ENCODE results near the gene ANKRD6. TPM values are rescaled to one million over a fixed set of nuclear protein-coding genes. Genes with fewer than 3 reads are reported as not detected.

ANKRD6 gene
- total and polyA plus RNA-seq, 11 donors, result 3.5 to 14.1 (median 10.2) TPM

GRCh38 chr6:89412071-89413005 lies 20.6 kb upstream of the ANKRD6 start, which contains the start of gene RRAGD:
Gene RRAGD, minus strand, starts transcription at chr6:89412273. Its CDS starts 280 bp downstream, at chr6:89411993.
- DNase-seq (peak; percentile 75 to 84 (median 82)), ATAC-seq (peak; percentile 72 to 94 (median 88))
- Histone ChIP-seq H3K27me3 (no peaks in the 10 kb centered on the region), H3K4me1 (peaks cover 0 to 45% (median 16%) of the 10 kb centered on the region in 12 donors), H3K9me3 (no peaks in the 10 kb centered on the region), H3K27ac (peak within 1 kb of the TSS; percentile 79 to 94 (median 91)), H3K4me3 (peak within 1 kb of the TSS; percentile 69 to 96 (median 84)), H3K36me3 (no peaks in the 10 kb centered on the region)
- intact Hi-C loops (cut with DNase I), result loop anchor here in 5 of 10 donors (2.0 to 5.0 kb wide), 4 partner anchors 35 to 330 kb away; partner anchors contain the start of gene PNRC1 (in 1 of the 5)
- TF ChIP-seq POLR2A (IDR thresholded peaks at IDR 0.05) (peak in 1 of 2 donors; percentile 42), CTCF (IDR thresholded peaks at IDR 0.05) (peak in 1 of 12 donors; percentile 11)
- WGBS, 4 donors, result 0 to 1% (median 1%) methylated on average over 19 to 85 of the region's 85 CpGs

- Histone ChIP-seq H3K4me1 (peaks cover 0 to 41% (median 14%) of the 10 kb centered on the region in 12 donors), H3K36me3 (no peaks in the 10 kb centered on the region), H3K9me3 (no peaks in the 10 kb centered on the region), H3K4me3 (peak overlapping the region in 11 of 12 donors; percentile 69 to 96 (median 85)), H3K27me3 (no peaks in the 10 kb centered on the region), H3K27ac (peak overlapping the region in 11 of 12 donors; percentile 83 to 94 (median 91))
- TF ChIP-seq POLR2A (IDR thresholded peaks at IDR 0.05), result no peak
- no peak for TF ChIP-seq CTCF (IDR thresholded peaks at IDR 0.05)
- DNase-seq (no peak), ATAC-seq (no peak)
- 18 to 26% (median 23%) methylated on average over 9 of the region's 9 CpGs for WGBS, 4 donors
- intact Hi-C loops (cut with DNase I), result loop anchor here in 5 of 10 donors (2.0 to 5.0 kb wide), 4 partner anchors 36 to 331 kb away; partner anchors contain the start of gene PNRC1 (in 1 of the 5)
These were observed 19.9 kb upstream of the ANKRD6 start for GRCh38 chr6:89413006-89413400.

GRCh38 chr6:89414215-89414614 lies 18.7 kb upstream of the ANKRD6 start:
- Histone ChIP-seq H3K9me3 (no peaks in the 10 kb centered on the region), H3K27ac (no peak overlapping the region), H3K4me1 (peaks cover 0 to 30% (median 9%) of the 10 kb centered on the region in 12 donors), H3K27me3 (no peaks in the 10 kb centered on the region), H3K4me3 (no peak overlapping the region), H3K36me3 (no peaks in the 10 kb centered on the region)
- TF ChIP-seq POLR2A (IDR thresholded peaks at IDR 0.05) (no peak), CTCF (IDR thresholded peaks at IDR 0.05) (no peak)
- no peak for DNase-seq
- intact Hi-C loops (cut with DNase I), result loop anchor here in 5 of 10 donors (5.0 kb wide), 3 partner anchors 37 to 332 kb away; partner anchors contain the start of gene PNRC1 (in 1 of the 5)
- no peak for ATAC-seq
- WGBS, 4 donors, result 6 to 43% (median 19%) methylated on average over 2 of the region's 2 CpGs

- H3K9me3 ChIP-seq, result no peaks in the 10 kb centered on the region
- no peaks in the 10 kb centered on the region for H3K36me3 ChIP-seq
- WGBS, 4 donors, result 88 to 94% (median 90%) methylated on average over 2 of the region's 2 CpGs
- no peak overlapping the region for H3K27ac ChIP-seq
- no peak for DNase-seq
- H3K27me3 ChIP-seq, result no peaks in the 10 kb centered on the region
- intact Hi-C loops (cut with DNase I), result no loop called here
- no peak overlapping the region for H3K4me3 ChIP-seq
- ATAC-seq, result no peak
- H3K4me1 ChIP-seq, result peaks cover 0 to 22% (median 9%) of the 10 kb centered on the region in 12 donors
- TF ChIP-seq POLR2A (IDR thresholded peaks at IDR 0.05), result no peak
- TF ChIP-seq CTCF (IDR thresholded peaks at IDR 0.05), result no peak
These were observed 17.8 kb upstream of the ANKRD6 start for GRCh38 chr6:89415185-89415584.

All from heart left ventricle (tissue), 16 donors.